ENCODE data around the gene SEMA3C. TPM values are rescaled to one million over a fixed set of nuclear protein-coding genes. Genes with fewer than 3 reads are reported as not detected.

SEMA3C gene
- total and polyA plus RNA-seq, 8 donors, result 4.5 to 344 (median 68.7) TPM

GRCh38 chr7:80868566-80868965 is 50.3 kb downstream of the SEMA3C start:
- Histone ChIP-seq H3K4me3 (no peak overlapping the region), H3K27ac (no peak overlapping the region), H3K27me3 (no peaks in the 10 kb centered on the region), H3K4me1 (peaks cover 0 to 27% (median 12%) of the 10 kb centered on the region in 4 donors), H3K9me3 (no peaks in the 10 kb centered on the region), H3K36me3 (no peaks in the 10 kb centered on the region)
- intact Hi-C loops (cut with DNase I; ENCODE audit: low total_unique reads), result no loop called here
- WGBS, 5 donors, result 61 to 84% (median 78%) methylated on average over 1 of the region's 1 CpG
- DNase-seq, result no peak
- no peak for TF ChIP-seq POLR2A (IDR thresholded peaks at IDR 0.05)
- TF ChIP-seq POLR2AphosphoS5 (IDR thresholded peaks at IDR 0.05), result no peak
- no peak for TF ChIP-seq CTCF (IDR thresholded peaks at IDR 0.05)
- no peak for TF ChIP-seq EP300 (IDR thresholded peaks at IDR 0.05)

DNA sequence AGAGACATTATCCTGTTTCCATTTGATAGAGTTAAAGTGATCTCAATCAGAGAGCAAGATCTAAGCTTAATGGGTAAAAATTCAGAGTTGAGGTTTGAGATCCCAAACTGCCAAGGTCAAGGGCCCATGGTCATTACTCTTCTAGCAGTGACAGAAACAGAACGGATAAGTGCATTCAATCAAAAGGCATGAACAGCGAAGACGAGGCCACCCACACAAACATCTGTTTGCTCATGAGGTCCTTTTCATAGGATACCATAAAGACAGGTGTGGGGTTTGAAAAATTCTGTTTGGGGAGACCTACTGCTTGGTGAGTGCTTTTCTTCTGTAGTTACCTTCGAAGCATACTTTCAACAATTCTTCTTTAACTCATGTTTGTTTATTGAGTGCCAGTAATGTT is 58.3 kb downstream of the SEMA3C start:
- 60 to 71% (median 68%) methylated on average over 4 of the region's 4 CpGs for WGBS, 5 donors
- H3K27me3 ChIP-seq, result no peaks in the 10 kb centered on the region
- no peak overlapping the region for H3K4me3 ChIP-seq
- intact Hi-C loops (cut with DNase I; ENCODE audit: low total_unique reads), result no loop called here
- peaks cover 0 to 25% (median 14%) of the 10 kb centered on the region in 4 donors for H3K4me1 ChIP-seq
- TF ChIP-seq CTCF (IDR thresholded peaks at IDR 0.05), result no peak
- no peak for TF ChIP-seq POLR2AphosphoS5 (IDR thresholded peaks at IDR 0.05)
- no peak for TF ChIP-seq EP300 (IDR thresholded peaks at IDR 0.05)
- no peak for TF ChIP-seq POLR2A (IDR thresholded peaks at IDR 0.05)
- DNase-seq, result no peak
- H3K27ac ChIP-seq, result peak overlapping the region in 1 of 5 donors; percentile 77
- no peaks in the 10 kb centered on the region for H3K9me3 ChIP-seq
- H3K36me3 ChIP-seq, result no peaks in the 10 kb centered on the region

- no peaks in the 10 kb centered on the region for H3K36me3 ChIP-seq
- TF ChIP-seq CTCF (IDR thresholded peaks at IDR 0.05) (peak in 1 of 7 experiments; percentile 9), POLR2AphosphoS5 (IDR thresholded peaks at IDR 0.05) (peak in 1 of 3 donors; percentile 16), EP300 (IDR thresholded peaks at IDR 0.05) (no peak)
- intact Hi-C loops (cut with DNase I; ENCODE audit: low total_unique reads), result no loop called here
- H3K27ac ChIP-seq, result peak overlapping the region; percentile 46 to 77 (median 68)
- no peak overlapping the region for H3K4me3 ChIP-seq
- no peaks in the 10 kb centered on the region for H3K27me3 ChIP-seq
- no peaks in the 10 kb centered on the region for H3K9me3 ChIP-seq
- H3K4me1 ChIP-seq, result peaks cover 0 to 25% (median 14%) of the 10 kb centered on the region in 4 donors
- 62 to 75% (median 63%) methylated on average over 6 of the region's 6 CpGs for WGBS, 5 donors
- DNase-seq, result peak in 1 of 2 donors; percentile 51
Observed at GRCh38 chr7:80859272-80859970, 59.4 kb downstream of the SEMA3C start.

- peaks cover 0 to 25% (median 14%) of the 10 kb centered on the region in 4 donors for H3K4me1 ChIP-seq
- 27 to 46% (median 29%) methylated on average over 3 of the region's 3 CpGs for WGBS, 5 donors
- H3K27ac ChIP-seq, result peak overlapping the region in 4 of 5 donors; percentile 56 to 77 (median 69)
- H3K9me3 ChIP-seq, result no peaks in the 10 kb centered on the region
- H3K4me3 ChIP-seq, result no peak overlapping the region
- H3K36me3 ChIP-seq, result no peaks in the 10 kb centered on the region
- H3K27me3 ChIP-seq, result no peaks in the 10 kb centered on the region
- intact Hi-C loops (cut with DNase I; ENCODE audit: low total_unique reads), result no loop called here
- peak in 1 of 2 donors; percentile 74 for DNase-seq
- TF ChIP-seq POLR2A (IDR thresholded peaks at IDR 0.05) (no peak), EP300 (IDR thresholded peaks at IDR 0.05) (no peak), CTCF (IDR thresholded peaks at IDR 0.05) (no peak), POLR2AphosphoS5 (IDR thresholded peaks at IDR 0.05) (peak in 1 of 3 donors; percentile 42)
Observed at GRCh38 chr7:80858141-80858903, 60.5 kb downstream of the SEMA3C start.

All from stomach (tissue), 9 donors.